NCI-H774 (cell line): Measurements from ENCODE around the gene BMPR1B.

ENCODE experiments used
- DNase-seq: peaks from one replicate; lab custom pipeline; 2025; lab: John Stamatoyannopoulos, UW

BMPR1B gene

GRCh38 chr4:95188701-95189370 lies 431.1 kb downstream of the BMPR1B start:
- no peak for DNase-seq

GRCh38 chr4:95190751-95191436 lies 433.1 kb downstream of the BMPR1B start:
- DNase-seq: no peak

GRCh38 chr4:95191537-95191936 lies 433.8 kb downstream of the BMPR1B start:
- no peak for DNase-seq

GRCh38 chr4:95193391-95194224 lies 435.9 kb downstream of the BMPR1B start:
- DNase-seq: no peak

- DNase-seq: no peak
Measured at GRCh38 chr4:95197353-95197752, 439.6 kb downstream of the BMPR1B start.

- DNase-seq: no peak
Measured at GRCh38 chr4:95198961-95199360, 441.2 kb downstream of the BMPR1B start.

- DNase-seq: no peak
Measured at GRCh38 chr4:95204267-95204844, 446.6 kb downstream of the BMPR1B start.

GRCh38 chr4:95204873-95205272 lies 447.1 kb downstream of the BMPR1B start:
- no peak for DNase-seq
